Raji (cell line): Measurements from ENCODE around the gene LTBP2.

Experiments
- POLR2A ChIP-seq: IDR thresholded peaks from 2 replicates; pipeline ENCODE4 v1.6.1; 2011; ENCODE audit warnings: low read depth, low read length, control low read depth; ENCODE audit not compliant: insufficient read depth

LTBP2 gene

GRCh38 chr14:74645756-74646470 is 33.9 kb upstream of the LTBP2 start:
- no peak for TF ChIP-seq POLR2A

GRCh38 chr14:74645244-74645643 is 33.2 kb upstream of the LTBP2 start:
- TF ChIP-seq POLR2A = no peak

GRCh38 chr14:74641601-74642391 is 29.8 kb upstream of the LTBP2 start:
- TF ChIP-seq POLR2A = no peak

- TF ChIP-seq POLR2A = no peak
Measured at GRCh38 chr14:74638966-74639365, 26.9 kb upstream of the LTBP2 start.

GRCh38 chr14:74638066-74638465 is 26.0 kb upstream of the LTBP2 start:
- TF ChIP-seq POLR2A = no peak

- no peak for TF ChIP-seq POLR2A
Measured at GRCh38 chr14:74637178-74637550, 25.1 kb upstream of the LTBP2 start.

GRCh38 chr14:74636424-74637177 is 24.6 kb upstream of the LTBP2 start:
- TF ChIP-seq POLR2A = no peak

GRCh38 chr14:74635847-74636246 is 23.8 kb upstream of the LTBP2 start:
- TF ChIP-seq POLR2A = no peak

- no peak for TF ChIP-seq POLR2A
Measured at GRCh38 chr14:74634964-74635363, 22.9 kb upstream of the LTBP2 start.

- no peak for TF ChIP-seq POLR2A
Measured at GRCh38 chr14:74634481-74634880, 22.4 kb upstream of the LTBP2 start.

- TF ChIP-seq POLR2A = no peak
Measured at GRCh38 chr14:74630881-74631690, 19.0 kb upstream of the LTBP2 start.

- no peak for TF ChIP-seq POLR2A
Measured at GRCh38 chr14:74628418-74628817, 16.4 kb upstream of the LTBP2 start.

GRCh38 chr14:74627076-74627475 is 15.0 kb upstream of the LTBP2 start:
- no peak for TF ChIP-seq POLR2A

GRCh38 chr14:74622257-74622656 is 10.2 kb upstream of the LTBP2 start:
- TF ChIP-seq POLR2A = no peak

- no peak for TF ChIP-seq POLR2A
Measured at GRCh38 chr14:74621556-74621955, 9.5 kb upstream of the LTBP2 start.
